Right atrium auricular region (tissue), 2 donors: ENCODE measurements around the gene SCARB1. TPM values are rescaled to one million over a fixed set of nuclear protein-coding genes. Genes with fewer than 3 reads are reported as not detected.

Source experiments
- DNase-seq: peaks from one replicate; pipeline ENCODE4 v3.0.0-alpha.2; 2019; ENCODE audit warnings: low spot score
- H3K27ac ChIP-seq, 2 donors: fragments of 200-600 bp; sonication (generic); 1 replicate in 1 of 2; 2 replicates in 1 of 2; pipeline ENCODE4 v1.5.1; 2016 to 2019
- H3K27me3 ChIP-seq, 2 donors: fragments of 200-600 bp; sonication (generic); one replicate each; pipeline versions ENCODE4 v1.5.1 to v1.6.0; 2017 to 2019
- H3K36me3 ChIP-seq: fragments of 200-600 bp; sonication (generic); one replicate; pipeline ENCODE4 v1.5.1; 2016
- H3K4me1 ChIP-seq, 2 donors: fragments of 200-600 bp; sonication (generic); one replicate each; pipeline versions ENCODE4 v1.5.1 to v1.6.0; 2017 to 2019
- H3K4me3 ChIP-seq, 2 donors: fragments of 200-600 bp; sonication (generic); 1 replicate in 1 of 2; 2 replicates in 1 of 2; pipeline ENCODE4 v1.5.1; 2017 to 2019; ENCODE audit warnings: mild to moderate bottlenecking in 1 of 2, moderate library complexity in 1 of 2
- H3K9me3 ChIP-seq, 2 donors: fragments of 200-600 bp; sonication (generic); one replicate each; pipeline ENCODE4 v1.5.1; 2019
- CTCF ChIP-seq, 2 donors: fragments of 200-600 bp; sonication (generic); IDR thresholded peaks; one replicate each; pipeline ENCODE4 v1.5.1; 2019; ENCODE audit warnings: antibody characterized with exemption in 2 of 2
- total RNA-seq, 2 donors: library from RNA; depleted of rRNA; stranded (reverse); fragments of >200 nt; gene quantifications; one replicate each; pipeline ENCODE4 v1.1.0, GENCODE V29; 2016

Gene SCARB1
- total RNA-seq, 2 donors from 2014 or later: 14.9 to 22.6 TPM

GRCh38 chr12:124854637-124855184 is 9.0 kb downstream of the SCARB1 start:
- Histone ChIP-seq H3K36me3 (no peaks in the 10 kb centered on the region), H3K4me3 (no peak overlapping the region), H3K27ac (no peak overlapping the region), H3K27me3 (no peaks in the 10 kb centered on the region), H3K4me1 (peaks cover 0 to 44% of the 10 kb centered on the region in 2 donors), H3K9me3 (no peaks in the 10 kb centered on the region)
- no peak for DNase-seq
- no peak for TF ChIP-seq CTCF (IDR thresholded peaks at IDR 0.05)

- Histone ChIP-seq H3K27me3 (no peaks in the 10 kb centered on the region), H3K27ac (no peak overlapping the region), H3K9me3 (no peaks in the 10 kb centered on the region), H3K4me1 (peaks cover 0 to 50% of the 10 kb centered on the region in 2 donors), H3K4me3 (no peak overlapping the region), H3K36me3 (no peaks in the 10 kb centered on the region)
- DNase-seq: no peak
- no peak for TF ChIP-seq CTCF (IDR thresholded peaks at IDR 0.05)
These were observed 9.7 kb downstream of the SCARB1 start for GRCh38 chr12:124853781-124854636.

GRCh38 chr12:124852911-124853427 is 10.7 kb downstream of the SCARB1 start:
- DNase-seq: no peak
- H3K9me3 ChIP-seq: no peaks in the 10 kb centered on the region
- no peaks in the 10 kb centered on the region for H3K36me3 ChIP-seq
- no peak for TF ChIP-seq CTCF (IDR thresholded peaks at IDR 0.05)
- no peak overlapping the region for H3K4me3 ChIP-seq
- H3K4me1 ChIP-seq: peaks cover 0 to 60% of the 10 kb centered on the region in 2 donors
- H3K27ac ChIP-seq: peak overlapping the region in 1 of 2 donors; percentile 41
- no peaks in the 10 kb centered on the region for H3K27me3 ChIP-seq

- no peak for TF ChIP-seq CTCF (IDR thresholded peaks at IDR 0.05)
- no peak overlapping the region for H3K4me3 ChIP-seq
- H3K4me1 ChIP-seq: peaks cover 0 to 66% of the 10 kb centered on the region in 2 donors
- H3K36me3 ChIP-seq: no peaks in the 10 kb centered on the region
- DNase-seq: no peak
- no peaks in the 10 kb centered on the region for H3K27me3 ChIP-seq
- H3K27ac ChIP-seq: peak overlapping the region in 1 of 2 donors; percentile 41
- no peaks in the 10 kb centered on the region for H3K9me3 ChIP-seq
These were observed 11.3 kb downstream of the SCARB1 start for GRCh38 chr12:124852329-124852831.

GRCh38 chr12:124851342-124851741 is 12.3 kb downstream of the SCARB1 start:
- no peak for TF ChIP-seq CTCF (IDR thresholded peaks at IDR 0.05)
- Histone ChIP-seq H3K27me3 (no peaks in the 10 kb centered on the region), H3K9me3 (no peaks in the 10 kb centered on the region), H3K36me3 (no peaks in the 10 kb centered on the region), H3K4me3 (no peak overlapping the region), H3K4me1 (peaks cover 0 to 67% of the 10 kb centered on the region in 2 donors), H3K27ac (no peak overlapping the region)
- DNase-seq: no peak
